GM18517 (cell line): Measurements from ENCODE around the gene SRGAP3.
"Not testable (repeated sequence)": the region's sequence is repeated elsewhere in the genome, so short reads cannot be mapped to it uniquely, and the experiment has no call there.

Experiments
- ATAC-seq: cut with Tn5 transposase; IDR thresholded peaks from one replicate; pipeline ENCODE4 v1.9.1; 2021; ENCODE audit warnings: mild to moderate bottlenecking, moderate library complexity; ENCODE audit not compliant: unreplicated experiment

The SRGAP3 gene

GRCh38 chr3:9098716-9099675 is 150.4 kb downstream of the SRGAP3 start:
- ATAC-seq: no peak

GRCh38 chr3:9097495-9097894 is 152.0 kb downstream of the SRGAP3 start:
- ATAC-seq: no peak

GRCh38 chr3:9091486-9092235 is 157.8 kb downstream of the SRGAP3 start:
- no peak for ATAC-seq

- ATAC-seq: no peak
Measured at GRCh38 chr3:9088441-9089353, 160.7 kb downstream of the SRGAP3 start.

GRCh38 chr3:9087831-9088413 is 161.5 kb downstream of the SRGAP3 start:
- ATAC-seq: no peak

- not testable (repeated sequence) for ATAC-seq
Measured at GRCh38 chr3:9085428-9085827, 164.0 kb downstream of the SRGAP3 start.

GRCh38 chr3:9081184-9081818 is 168.1 kb downstream of the SRGAP3 start:
- no peak for ATAC-seq

- ATAC-seq: no peak
Measured at GRCh38 chr3:9080163-9080562, 169.3 kb downstream of the SRGAP3 start.

- no peak for ATAC-seq
Measured at GRCh38 chr3:9079676-9080075, 169.8 kb downstream of the SRGAP3 start.

GRCh38 chr3:9078561-9079240 is 170.7 kb downstream of the SRGAP3 start:
- no peak for ATAC-seq

GRCh38 chr3:9077029-9077428 is 172.4 kb downstream of the SRGAP3 start:
- ATAC-seq: no peak

GRCh38 chr3:9075762-9076161 is 173.7 kb downstream of the SRGAP3 start:
- no peak for ATAC-seq

GRCh38 chr3:9074079-9074478 is 175.4 kb downstream of the SRGAP3 start:
- ATAC-seq: no peak

- ATAC-seq: no peak
Measured at GRCh38 chr3:9072667-9073009, 176.8 kb downstream of the SRGAP3 start.

- ATAC-seq: no peak
Measured at GRCh38 chr3:9071936-9072666, 177.3 kb downstream of the SRGAP3 start.

- no peak for ATAC-seq
Measured at GRCh38 chr3:9070961-9071360, 178.5 kb downstream of the SRGAP3 start.

- ATAC-seq: no peak
Measured at GRCh38 chr3:9069971-9070370, 179.5 kb downstream of the SRGAP3 start.

- no peak for ATAC-seq
Measured at GRCh38 chr3:9068051-9068450, 181.4 kb downstream of the SRGAP3 start.
